ENCODE data around the gene PALM3.

PALM3 gene

GRCh38 chr19:14080887-14081796 lies 19.3 kb upstream of the PALM3 start:
- DNase-seq (ENCODE audit: low read depth), result peak; percentile 96
- peak overlapping the region; percentile 85 for H3K4me3 ChIP-seq (ENCODE audit: low read length)
- TF ChIP-seq CTCF (conservative IDR thresholded peaks at IDR 0.05; ENCODE audit: low read depth, low read length), result no peak

GRCh38 chr19:14078411-14078810 lies 16.5 kb upstream of the PALM3 start:
- no peak for TF ChIP-seq CTCF (conservative IDR thresholded peaks at IDR 0.05; ENCODE audit: low read depth, low read length)
- H3K4me3 ChIP-seq (ENCODE audit: low read length), result no peak overlapping the region
- DNase-seq (ENCODE audit: low read depth), result no peak

- no peak for TF ChIP-seq CTCF (conservative IDR thresholded peaks at IDR 0.05; ENCODE audit: low read depth, low read length)
- H3K4me3 ChIP-seq (ENCODE audit: low read length), result peak overlapping the region; percentile 70
- DNase-seq (ENCODE audit: low read depth), result no peak
Measured at GRCh38 chr19:14073925-14074838, 12.3 kb upstream of the PALM3 start.

- no peak for DNase-seq (ENCODE audit: low read depth)
- H3K4me3 ChIP-seq (ENCODE audit: low read length), result peak overlapping the region; percentile 70
- peak; percentile 16 for TF ChIP-seq CTCF (conservative IDR thresholded peaks at IDR 0.05; ENCODE audit: low read depth, low read length)
Measured at GRCh38 chr19:14073261-14073924, 11.5 kb upstream of the PALM3 start.

- no peak for DNase-seq (ENCODE audit: low read depth)
- peak within 1 kb of the TSS; percentile 70 for H3K4me3 ChIP-seq (ENCODE audit: low read length)
- TF ChIP-seq CTCF (conservative IDR thresholded peaks at IDR 0.05; ENCODE audit: low read depth, low read length), result no peak
Measured at GRCh38 chr19:14072535-14073260, 10.8 kb upstream of the PALM3 start, which contains the start of gene MISP3. TSS of gene MISP3 (plus strand) at chr19:14072786. CDS start at chr19:14073310, 524 bp downstream.

Data from retinal pigment epithelial cell (primary cell).